Endothelial cell of umbilical vein (primary cell): ENCODE results near the gene ZNF226.

Source experiments
- CTCF ChIP-seq, 2 donors: IDR thresholded peaks; 1 replicate in 1 of 2; 2 replicates in 1 of 2; pipeline ENCODE4 v1.5.1; 2011; ENCODE audit warnings: low read length in 2 of 2, mild to moderate bottlenecking in 2 of 2, moderate library complexity in 2 of 2, control low read depth in 1 of 2, inconsistent platforms in 1 of 2, low read depth in 1 of 2; ENCODE audit not compliant: insufficient read depth in 1 of 2; ENCODE audit errors: extremely low read depth in 1 of 2
- POLR2A ChIP-seq: IDR thresholded peaks from 2 replicates; pipeline ENCODE4 v1.6.1; 2012; ENCODE audit warnings: low read depth, mild to moderate bottlenecking, control low read depth, low read length
- POLR2AphosphoS5 ChIP-seq: IDR thresholded peaks from 2 replicates; pipeline ENCODE4 v1.6.1; 2012; ENCODE audit warnings: low read depth, mild to moderate bottlenecking, control low read depth, low read length, moderate library complexity; ENCODE audit not compliant: insufficient read depth

GRCh38 chr19:44202470-44202869 is 37.6 kb downstream of the ZNF226 start:
- TF ChIP-seq POLR2A (no peak), CTCF (IDR thresholded peaks at IDR 0.05; ENCODE audit: extremely low read depth in 1 of 2, insufficient read depth in 1 of 2, low read depth in 1 of 2, low read length in 2 of 2) (no peak), POLR2AphosphoS5 (no peak)
